ENCODE measurements around the gene TMEM213. TPM values are rescaled to one million over a fixed set of nuclear protein-coding genes. Genes with fewer than 3 reads are reported as not detected.

Gene TMEM213
- polyA plus RNA-seq, 3 donors, result 0.15 TPM; not detected in 2

GRCh38 chr7:138829335-138829734 lies 31.5 kb downstream of the TMEM213 start:
- WGBS, 3 donors, result 86 to 96% (median 90%) methylated on average over 11 of the region's 11 CpGs
- no peak overlapping the region for H3K27ac ChIP-seq (ENCODE audit: low read depth, low read length)

GRCh38 chr7:138832966-138833365 lies 35.2 kb downstream of the TMEM213 start:
- WGBS, 3 donors, result 89 to 93% (median 90%) methylated on average over 10 of the region's 10 CpGs
- no peak overlapping the region for H3K27ac ChIP-seq (ENCODE audit: low read depth, low read length)

- 59 to 81% (median 60%) methylated on average over 5 of the region's 5 CpGs for WGBS, 3 donors
Measured at GRCh38 chr7:138833596-138833995, 35.8 kb downstream of the TMEM213 start.

GRCh38 chr7:138834583-138834982 lies 36.8 kb downstream of the TMEM213 start:
- H3K27ac ChIP-seq (ENCODE audit: low read depth, low read length), result no peak overlapping the region
- WGBS, 3 donors, result 94 to 96% (median 95%) methylated on average over 9 of the region's 9 CpGs

More at GRCh38 chr7:138833596-138833995, 35.8 kb downstream of the TMEM213 start:
- H3K27ac ChIP-seq (ENCODE audit: low read depth, low read length), result no peak overlapping the region

- 89 to 93% (median 91%) methylated on average over 11 of the region's 11 CpGs for WGBS, 3 donors
Measured at GRCh38 chr7:138835087-138835486, 37.3 kb downstream of the TMEM213 start.

GRCh38 chr7:138837627-138838026 lies 39.8 kb downstream of the TMEM213 start:
- H3K27ac ChIP-seq (ENCODE audit: low read depth, low read length), result no peak overlapping the region
- 48 to 79% (median 49%) methylated on average over 13 of the region's 13 CpGs for whole genome bisulfite sequencing, 3 donors

More at GRCh38 chr7:138835087-138835486, 37.3 kb downstream of the TMEM213 start:
- H3K27ac ChIP-seq (ENCODE audit: low read depth, low read length), result no peak overlapping the region

- WGBS, 3 donors, result 76 to 89% (median 86%) methylated on average over 9 of the region's 9 CpGs
- H3K27ac ChIP-seq (ENCODE audit: low read depth, low read length), result no peak overlapping the region
Measured at GRCh38 chr7:138838166-138838565, 40.4 kb downstream of the TMEM213 start.

- H3K27ac ChIP-seq (ENCODE audit: low read depth, low read length), result no peak overlapping the region
- 72 to 91% (median 78%) methylated on average over 12 of the region's 12 CpGs for WGBS, 3 donors
Measured at GRCh38 chr7:138842111-138842510, 44.3 kb downstream of the TMEM213 start.

GRCh38 chr7:138843632-138844580 lies 46.1 kb downstream of the TMEM213 start:
- WGBS, 3 donors, result 91 to 94% (median 93%) methylated on average over 20 of the region's 20 CpGs
- H3K27ac ChIP-seq (ENCODE audit: low read depth, low read length), result no peak overlapping the region

GRCh38 chr7:138845711-138846110 lies 47.9 kb downstream of the TMEM213 start:
- 43 to 58% (median 46%) methylated on average over 2 of the region's 2 CpGs for WGBS, 3 donors
- no peak overlapping the region for H3K27ac ChIP-seq (ENCODE audit: low read depth, low read length)

- no peak overlapping the region for H3K27ac ChIP-seq (ENCODE audit: low read depth, low read length)
- WGBS, 3 donors, result 70 to 88% (median 72%) methylated on average over 3 of the region's 3 CpGs
Measured at GRCh38 chr7:138848056-138848980, 50.5 kb downstream of the TMEM213 start.

GRCh38 chr7:138849701-138850100 lies 51.9 kb downstream of the TMEM213 start:
- 98% methylated on average over 5 of the region's 5 CpGs for whole genome bisulfite sequencing, 3 donors
- H3K27ac ChIP-seq (ENCODE audit: low read depth, low read length), result no peak overlapping the region

GRCh38 chr7:138852469-138852868 lies 54.7 kb downstream of the TMEM213 start:
- no peak overlapping the region for H3K27ac ChIP-seq (ENCODE audit: low read depth, low read length)
- WGBS, 3 donors, result 92 to 96% (median 95%) methylated on average over 5 of the region's 5 CpGs

GRCh38 chr7:138853448-138853847 lies 55.7 kb downstream of the TMEM213 start:
- 83 to 88% (median 87%) methylated on average over 3 of the region's 3 CpGs for WGBS, 3 donors
- no peak overlapping the region for H3K27ac ChIP-seq (ENCODE audit: low read depth, low read length)

GRCh38 chr7:138854115-138854645 lies 56.4 kb downstream of the TMEM213 start:
- 90 to 93% (median 93%) methylated on average over 5 of the region's 5 CpGs for WGBS, 3 donors
- no peak overlapping the region for H3K27ac ChIP-seq (ENCODE audit: low read depth, low read length)

GRCh38 chr7:138857728-138858127 lies 59.9 kb downstream of the TMEM213 start:
- no peak overlapping the region for H3K27ac ChIP-seq (ENCODE audit: low read depth, low read length)

GRCh38 chr7:138861051-138861450 lies 63.3 kb downstream of the TMEM213 start:
- WGBS, 3 donors, result 93 to 96% (median 93%) methylated on average over 16 of the region's 16 CpGs
- no peak overlapping the region for H3K27ac ChIP-seq (ENCODE audit: low read depth, low read length)

- no peak overlapping the region for H3K27ac ChIP-seq (ENCODE audit: low read depth, low read length)
- WGBS, 3 donors, result 93 to 97% (median 93%) methylated on average over 9 of the region's 9 CpGs
Measured at GRCh38 chr7:138863931-138864330, 66.1 kb downstream of the TMEM213 start.

GRCh38 chr7:138864667-138865066 lies 66.9 kb downstream of the TMEM213 start:
- WGBS, 3 donors, result 82 to 90% (median 87%) methylated on average over 3 of the region's 3 CpGs
- no peak overlapping the region for H3K27ac ChIP-seq (ENCODE audit: low read depth, low read length)

All from adipose tissue (tissue), 3 donors.